Hindlimb muscle (tissue), 1 donor: Measurements from ENCODE around the gene MYO7B. TPM values are rescaled to one million over a fixed set of nuclear protein-coding genes. Genes with fewer than 3 reads are reported as not detected.

Experiments used
- DNase-seq: peaks from one replicate; pipeline ENCODE4 v3.0.0-alpha.2; 2013
- polyA plus RNA-seq: library from polyadenylated mRNA; unstranded; fragments of 120-200 nt; gene quantifications from one replicate; pipeline ENCODE4 v1.2.1, GENCODE V29; 2013; ENCODE audit not compliant: insufficient read length

The MYO7B gene
- polyA plus RNA-seq, 1 donor: 1.4 TPM

GRCh38 chr2:127610561-127610960 lies 75.1 kb downstream of the MYO7B start:
- no peak for DNase-seq

DNA sequence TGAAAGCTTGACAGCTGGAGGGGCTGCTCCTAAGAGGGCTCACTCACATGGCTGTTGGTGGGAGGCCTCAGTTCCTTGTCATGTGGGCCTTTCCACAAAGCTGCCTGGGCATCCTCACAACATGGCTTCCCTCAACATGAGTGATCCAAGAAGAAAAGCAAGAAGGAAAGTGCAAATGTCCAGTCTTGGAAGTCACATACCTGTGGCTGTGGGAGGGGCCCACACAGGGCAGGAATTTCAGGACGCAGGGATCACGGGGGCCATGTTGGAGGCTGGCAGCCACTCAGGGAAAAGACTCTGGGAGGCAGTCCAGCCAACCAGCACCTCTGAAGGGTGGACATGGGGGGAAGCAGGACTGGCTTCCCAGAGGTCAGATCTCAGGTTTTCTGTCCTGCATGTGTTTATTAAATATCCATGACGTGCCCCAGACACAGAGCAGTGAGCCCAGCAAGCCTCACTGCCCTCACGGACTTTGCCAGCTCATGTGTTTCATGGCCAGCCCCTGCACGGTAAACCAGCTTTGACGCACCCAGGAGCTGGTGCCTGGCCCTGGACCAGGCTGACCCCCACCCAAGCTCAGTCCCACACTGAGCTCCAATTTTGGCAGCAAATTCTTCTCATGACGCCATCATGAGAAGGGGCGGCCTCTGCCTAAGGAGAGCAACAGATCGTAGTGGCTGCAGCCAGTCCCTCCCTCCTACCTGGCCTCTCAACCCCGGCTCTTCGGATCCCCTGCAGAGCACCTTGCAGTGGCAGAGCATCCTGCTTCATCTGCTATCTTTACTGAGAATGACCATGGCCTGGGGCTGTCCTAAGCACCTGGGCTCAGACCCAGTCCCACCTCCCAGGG lies 75.8 kb downstream of the MYO7B start:
- no peak for DNase-seq

GRCh38 chr2:127612111-127612822 lies 76.8 kb downstream of the MYO7B start:
- DNase-seq: no peak

- no peak for DNase-seq
Observed at GRCh38 chr2:127614246-127614645, 78.8 kb downstream of the MYO7B start.

- DNase-seq: no peak
Observed at GRCh38 chr2:127614731-127615130, 79.2 kb downstream of the MYO7B start.

DNA sequence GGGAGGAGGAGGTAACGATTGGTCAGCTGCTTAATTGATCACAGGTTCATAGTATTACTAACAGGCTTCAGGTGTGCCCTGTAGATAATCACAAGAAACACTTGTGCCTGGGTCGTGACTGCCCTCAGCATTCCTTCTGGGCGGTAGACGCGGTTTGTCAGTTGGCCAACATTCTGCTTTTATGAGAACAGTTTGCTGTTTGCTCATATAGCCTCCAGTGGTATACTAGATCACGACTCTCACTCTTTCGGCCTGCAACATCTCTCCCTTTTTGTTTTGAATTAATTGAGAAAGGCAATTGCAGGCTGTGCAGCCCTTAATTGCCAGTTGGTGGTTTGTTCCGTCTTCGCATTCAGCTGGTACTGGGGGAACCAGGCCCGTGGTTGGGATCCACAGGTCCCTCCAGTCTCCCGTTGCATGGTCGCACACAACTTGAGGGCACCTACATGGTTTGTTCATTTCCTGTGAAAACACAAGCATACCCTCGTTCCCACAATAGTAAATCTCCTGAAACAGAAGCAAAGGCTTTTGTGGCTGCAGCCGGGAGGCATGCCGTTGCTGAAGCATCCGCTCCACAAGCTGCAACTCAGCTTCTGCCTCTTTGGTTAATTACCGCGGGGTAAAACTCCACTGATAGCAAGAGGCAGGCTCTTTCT lies 80.2 kb downstream of the MYO7B start:
- no peak for DNase-seq

GRCh38 chr2:127618551-127619202 lies 83.2 kb downstream of the MYO7B start:
- DNase-seq: no peak

- no peak for DNase-seq
Observed at GRCh38 chr2:127619203-127619590, 83.7 kb downstream of the MYO7B start.

DNA sequence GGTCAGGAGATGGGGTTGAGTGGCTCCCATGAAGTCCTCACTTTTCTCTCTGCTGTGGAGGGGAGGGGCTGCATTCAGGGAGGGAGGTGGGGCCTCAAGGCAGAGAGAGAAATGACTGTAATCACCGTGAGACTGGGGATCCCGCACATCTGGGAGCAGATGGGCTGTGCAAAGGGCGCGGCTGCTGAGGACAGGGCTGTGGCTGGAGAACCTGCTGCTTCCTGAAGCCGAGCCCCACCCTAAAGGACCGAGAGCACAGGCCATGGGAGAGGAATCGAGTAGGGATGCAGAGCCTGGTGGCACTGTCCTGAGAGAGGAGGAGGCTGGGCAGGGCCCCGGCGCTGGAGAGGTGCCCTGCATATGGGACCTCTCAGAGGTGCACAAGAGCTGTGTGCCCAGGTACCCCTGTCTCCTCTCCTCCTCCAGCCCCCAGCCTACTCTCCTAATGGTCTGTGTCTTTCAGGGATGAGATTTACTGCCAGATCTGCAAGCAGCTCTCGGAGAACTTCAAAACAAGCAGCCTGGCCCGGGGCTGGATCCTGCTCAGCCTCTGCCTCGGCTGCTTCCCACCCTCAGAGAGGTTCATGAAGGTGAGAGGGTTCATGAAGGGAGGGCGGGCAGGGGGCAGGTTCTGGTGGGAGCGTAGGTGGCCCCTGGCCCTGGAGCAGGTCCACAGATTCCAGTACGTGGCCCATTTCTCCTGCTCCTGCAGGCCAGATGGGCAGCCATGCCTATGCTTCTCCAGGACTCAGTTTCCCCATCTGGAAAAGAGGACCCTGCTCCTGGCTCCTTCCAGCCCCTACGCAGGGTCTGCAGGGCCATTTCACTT lies 84.6 kb downstream of the MYO7B start:
- no peak for DNase-seq

DNA sequence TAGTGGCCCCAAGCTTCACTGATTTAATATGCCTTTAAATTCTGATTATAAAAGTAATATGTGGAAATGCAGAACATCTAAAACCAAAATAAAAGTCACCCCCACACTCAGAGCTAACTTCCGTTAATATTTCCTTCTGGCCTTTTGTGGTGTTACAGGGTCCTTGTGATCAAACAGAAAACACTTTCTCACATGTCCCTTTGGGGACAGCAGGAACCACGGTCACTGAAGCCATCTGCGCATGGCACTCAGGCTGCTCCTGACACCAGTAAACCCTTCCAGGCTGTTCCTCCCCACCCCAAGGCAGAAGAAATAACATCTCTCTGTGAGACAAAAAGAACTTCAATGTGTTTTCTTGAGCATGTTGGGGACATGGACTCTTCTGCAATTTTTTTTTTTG lies 85.4 kb downstream of the MYO7B start:
- no peak for DNase-seq

DNA sequence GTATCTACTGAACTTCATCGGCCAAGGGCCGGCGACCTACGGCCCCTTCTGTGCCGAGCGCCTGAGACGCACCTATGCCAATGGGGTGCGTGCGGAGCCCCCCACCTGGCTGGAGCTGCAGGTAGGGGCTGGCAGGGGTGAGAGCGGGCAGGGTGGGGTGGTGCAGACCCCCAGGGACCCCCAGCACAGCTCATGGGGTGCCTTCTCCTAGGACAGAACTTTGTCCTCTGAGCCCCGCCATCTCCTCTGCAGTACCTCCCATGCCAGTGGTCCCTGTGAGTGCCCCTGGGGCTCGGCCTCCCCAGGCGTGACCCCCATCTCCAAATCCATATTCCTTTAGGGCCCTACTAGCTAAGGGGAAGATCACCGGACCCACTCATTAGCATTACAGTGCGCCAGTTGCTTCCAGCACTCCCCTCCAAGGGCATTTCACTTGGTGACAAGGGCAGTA lies 86.5 kb downstream of the MYO7B start:
- DNase-seq: no peak

DNA sequence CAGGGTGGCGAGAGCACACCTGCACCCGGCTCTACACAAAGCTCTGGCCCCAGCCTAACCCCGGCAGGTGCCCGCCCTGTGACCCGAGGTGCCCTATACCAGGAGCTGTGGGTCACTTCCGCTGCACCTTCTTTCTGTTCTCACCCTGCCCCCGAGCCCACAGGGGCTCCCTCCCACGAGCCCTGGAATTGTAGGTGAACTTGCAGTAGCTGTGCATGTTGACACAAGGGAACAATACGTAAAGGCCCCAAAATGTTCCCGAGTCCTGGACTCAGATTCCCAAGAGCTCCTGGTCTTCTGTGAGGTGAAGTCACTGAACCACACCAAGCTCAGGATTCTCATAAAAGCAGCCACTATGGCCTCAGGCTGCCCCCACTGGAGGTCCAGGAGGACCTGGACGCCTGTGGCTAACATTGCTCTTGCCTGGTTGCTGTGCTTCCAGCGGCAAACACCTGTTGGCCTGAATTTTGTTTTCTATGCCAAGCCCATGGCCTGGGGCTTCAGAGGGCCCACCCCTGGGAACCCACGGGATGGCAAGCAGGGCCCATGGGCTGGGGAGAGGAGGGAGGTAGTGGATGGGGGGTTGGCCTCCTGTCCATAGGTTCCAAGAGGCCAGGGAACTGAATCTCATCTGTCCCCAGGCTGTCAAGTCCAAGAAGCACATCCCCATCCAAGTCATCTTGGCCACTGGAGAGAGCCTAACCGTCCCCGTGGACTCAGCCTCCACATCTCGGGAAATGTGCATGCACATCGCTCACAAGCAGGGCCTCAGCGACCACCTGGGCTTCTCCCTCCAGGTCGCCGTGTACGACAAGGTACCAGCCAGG lies 87.3 kb downstream of the MYO7B start:
- DNase-seq: no peak

GRCh38 chr2:127623388-127624319 lies 88.2 kb downstream of the MYO7B start:
- DNase-seq: no peak

- DNase-seq: no peak
Observed at GRCh38 chr2:127624320-127624755, 88.9 kb downstream of the MYO7B start.

DNA sequence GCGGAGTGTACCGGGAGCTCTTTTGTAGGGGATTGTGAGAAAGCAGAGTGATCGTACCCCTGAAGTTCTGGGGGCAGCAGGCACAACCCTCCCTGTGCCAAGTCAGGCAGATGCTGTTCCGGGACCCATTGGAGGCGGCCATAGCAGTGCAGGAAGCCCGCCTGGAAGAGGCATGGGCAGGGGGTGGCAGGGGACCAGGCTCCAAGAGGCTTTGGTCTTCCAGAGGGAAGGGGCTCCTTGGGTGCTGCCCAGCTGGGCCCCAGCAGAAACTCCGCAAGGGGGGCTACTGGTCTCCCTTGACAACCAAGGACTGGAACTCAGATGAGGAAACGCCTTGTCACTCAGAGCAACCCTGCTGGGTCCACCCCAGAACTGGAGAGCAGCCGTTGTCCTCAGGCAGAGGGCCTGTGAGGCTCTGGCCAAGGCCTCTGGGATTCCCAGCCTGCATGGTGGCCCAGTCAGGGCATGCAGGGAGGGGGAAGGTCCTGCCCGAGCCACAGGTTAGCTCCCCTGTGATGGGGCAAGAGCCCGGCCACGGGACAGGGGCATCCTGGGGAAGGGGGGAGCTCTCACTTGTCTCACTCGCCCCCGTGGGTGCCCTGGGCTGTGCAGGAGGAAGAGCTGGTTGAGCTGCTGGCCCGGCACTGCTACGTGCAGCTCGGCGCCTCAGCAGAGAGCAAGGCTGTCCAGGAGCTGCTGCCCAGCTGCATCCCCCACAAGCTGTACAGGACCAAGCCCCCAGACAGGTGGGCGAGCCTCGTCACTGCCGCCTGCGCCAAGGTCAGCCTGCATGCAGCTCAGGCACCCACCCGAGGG lies 89.5 kb downstream of the MYO7B start:
- no peak for DNase-seq

DNA sequence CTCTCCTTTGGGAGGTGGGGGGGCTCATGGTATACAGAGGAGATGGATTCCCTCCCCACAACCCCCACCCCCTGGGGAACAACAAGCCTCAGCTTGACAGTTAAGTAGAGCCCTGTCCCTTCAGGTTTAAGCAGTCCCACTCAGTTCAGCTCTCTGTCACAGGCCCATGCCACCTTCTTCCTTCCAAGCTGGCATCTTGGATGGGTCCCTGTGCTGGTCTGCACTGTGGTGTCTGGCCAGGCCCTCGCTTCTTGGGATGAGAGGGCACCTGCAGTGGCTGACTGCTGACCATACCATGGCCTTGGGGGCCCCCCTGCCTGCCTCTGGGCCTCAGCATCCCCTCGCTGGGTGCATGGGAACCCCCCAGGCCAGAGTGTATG lies 90.1 kb downstream of the MYO7B start:
- DNase-seq: no peak

GRCh38 chr2:127626175-127626574 lies 90.7 kb downstream of the MYO7B start:
- DNase-seq: no peak

DNA sequence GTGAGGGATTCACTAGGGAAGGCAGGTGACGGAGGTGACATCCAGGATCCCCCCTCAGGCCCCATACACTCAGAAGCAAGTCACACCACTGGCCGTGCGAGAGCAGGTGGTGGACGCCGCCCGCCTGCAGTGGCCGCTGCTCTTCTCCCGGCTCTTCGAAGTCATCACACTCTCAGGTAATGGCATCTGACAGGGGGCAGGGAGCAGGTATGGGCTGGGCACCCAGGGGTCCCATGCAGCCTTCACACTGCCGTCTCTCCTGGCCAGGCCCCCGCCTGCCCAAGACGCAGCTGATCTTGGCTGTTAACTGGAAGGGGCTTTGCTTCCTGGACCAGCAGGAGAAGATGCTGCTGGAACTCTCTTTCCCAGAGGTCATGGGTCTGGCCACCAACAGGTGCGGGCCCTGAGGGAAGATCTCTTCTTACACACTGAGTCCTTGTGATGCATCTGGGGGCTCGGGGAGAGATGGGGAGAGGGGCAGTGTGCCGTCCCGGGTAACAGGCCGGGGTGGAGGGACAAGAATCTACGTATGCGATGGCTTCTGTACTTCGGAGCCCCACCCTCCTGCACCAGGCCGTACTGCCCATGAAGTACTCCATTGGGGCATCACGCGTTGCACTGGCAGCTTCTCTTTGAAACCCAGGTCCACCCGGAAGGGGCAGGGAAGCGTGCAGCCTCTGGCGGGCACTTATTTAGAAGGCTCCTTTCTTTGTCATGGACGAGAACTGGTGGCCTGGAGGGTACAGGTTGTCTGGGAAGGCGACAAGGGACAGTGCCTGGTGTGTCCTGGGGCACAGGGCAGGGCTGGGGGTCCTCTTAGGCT lies 91.6 kb downstream of the MYO7B start:
- DNase-seq: no peak
